GM19452 (cell line): ENCODE measurements around the gene MTCL1.

Source experiments
- ATAC-seq: cut with Tn5 transposase; IDR thresholded peaks from one replicate; pipeline ENCODE4 v1.9.1; 2021; ENCODE audit not compliant: unreplicated experiment

Gene MTCL1

GRCh38 chr18:8709248-8710059 lies 4.1 kb downstream of the MTCL1 start:
- no peak for ATAC-seq

DNA sequence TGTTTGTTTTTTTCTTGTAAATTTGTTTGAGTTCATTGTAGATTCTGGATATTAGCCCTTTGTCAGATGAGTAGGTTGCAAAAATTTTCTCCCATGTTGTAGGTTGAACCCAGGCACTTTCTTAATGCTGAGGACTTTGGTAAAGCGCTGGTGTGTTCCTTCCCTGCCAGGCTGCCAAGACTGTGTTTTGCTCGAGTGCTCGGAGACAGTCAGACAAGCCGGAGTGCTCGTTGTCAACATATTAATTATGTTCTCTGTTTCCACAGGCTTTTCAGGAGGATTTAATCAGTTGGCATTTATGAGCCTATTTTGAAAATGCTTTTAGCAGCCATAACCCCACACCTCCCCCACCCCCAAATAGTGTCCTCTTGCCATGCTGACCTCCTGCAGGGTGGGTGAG lies 6.4 kb downstream of the MTCL1 start:
- ATAC-seq = no peak

DNA sequence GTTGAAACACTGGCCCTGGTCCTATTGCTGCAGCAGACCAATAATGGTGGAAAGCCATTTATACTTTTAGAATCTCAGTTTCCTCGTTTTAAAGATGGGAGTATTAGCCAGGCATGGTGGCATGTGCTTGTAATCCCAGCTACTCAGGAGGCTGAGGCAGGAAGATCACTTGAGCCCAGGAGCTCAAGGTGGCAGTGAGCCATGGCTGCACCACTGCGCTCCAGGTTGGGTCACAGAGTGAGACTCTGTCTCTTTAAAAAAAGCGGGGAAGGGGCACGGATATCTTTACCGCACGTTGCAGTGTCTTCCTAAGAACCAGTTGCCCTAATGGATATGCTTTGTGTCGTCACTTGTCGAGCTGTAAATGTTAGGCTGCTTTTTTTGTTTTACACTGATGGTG lies 8.3 kb downstream of the MTCL1 start:
- ATAC-seq = no peak

GRCh38 chr18:8715599-8715998 lies 10.2 kb downstream of the MTCL1 start:
- ATAC-seq = no peak

DNA sequence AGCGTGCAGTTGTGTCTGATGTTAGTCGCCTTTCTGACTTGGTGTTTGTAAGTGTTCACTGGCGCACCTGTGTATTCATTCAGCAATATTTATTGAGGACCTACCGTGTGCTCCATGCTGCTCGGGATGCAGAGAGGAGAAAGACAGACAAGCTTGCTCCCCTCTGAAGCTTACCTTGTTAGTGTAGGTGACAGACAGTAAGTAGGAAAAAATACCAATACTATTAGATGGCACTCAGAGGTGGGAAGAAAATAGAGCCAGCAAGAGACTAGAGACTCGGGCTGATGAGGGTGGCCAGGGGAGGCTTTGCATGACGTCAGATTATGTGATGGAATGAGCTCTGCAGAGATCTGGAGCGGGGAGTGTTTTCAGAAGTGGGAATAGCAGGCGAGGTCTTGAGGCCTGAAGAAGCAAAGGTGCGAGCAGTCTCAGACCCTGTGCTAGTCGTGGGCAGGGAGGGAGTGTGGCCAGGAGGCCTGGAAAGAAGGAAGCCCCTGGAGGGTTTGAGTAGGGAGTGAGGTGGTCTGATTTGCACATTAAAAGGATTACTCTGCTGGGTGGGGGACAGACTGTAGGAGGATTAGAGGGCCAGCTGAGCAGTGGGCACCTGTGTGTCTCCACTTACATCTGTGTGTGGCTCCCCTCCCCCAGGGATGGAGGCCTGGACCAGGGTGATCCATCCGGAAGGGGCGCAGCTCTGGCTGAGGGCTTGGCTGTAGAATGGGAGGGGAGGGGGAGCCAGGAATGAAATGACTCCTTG lies 11.8 kb downstream of the MTCL1 start:
- ATAC-seq = no peak

GRCh38 chr18:8718401-8718913 lies 13.1 kb downstream of the MTCL1 start:
- ATAC-seq = no peak

- no peak for ATAC-seq
These were observed 13.8 kb downstream of the MTCL1 start for GRCh38 chr18:8719192-8719591.

GRCh38 chr18:8720141-8720540 lies 14.8 kb downstream of the MTCL1 start:
- no peak for ATAC-seq

DNA sequence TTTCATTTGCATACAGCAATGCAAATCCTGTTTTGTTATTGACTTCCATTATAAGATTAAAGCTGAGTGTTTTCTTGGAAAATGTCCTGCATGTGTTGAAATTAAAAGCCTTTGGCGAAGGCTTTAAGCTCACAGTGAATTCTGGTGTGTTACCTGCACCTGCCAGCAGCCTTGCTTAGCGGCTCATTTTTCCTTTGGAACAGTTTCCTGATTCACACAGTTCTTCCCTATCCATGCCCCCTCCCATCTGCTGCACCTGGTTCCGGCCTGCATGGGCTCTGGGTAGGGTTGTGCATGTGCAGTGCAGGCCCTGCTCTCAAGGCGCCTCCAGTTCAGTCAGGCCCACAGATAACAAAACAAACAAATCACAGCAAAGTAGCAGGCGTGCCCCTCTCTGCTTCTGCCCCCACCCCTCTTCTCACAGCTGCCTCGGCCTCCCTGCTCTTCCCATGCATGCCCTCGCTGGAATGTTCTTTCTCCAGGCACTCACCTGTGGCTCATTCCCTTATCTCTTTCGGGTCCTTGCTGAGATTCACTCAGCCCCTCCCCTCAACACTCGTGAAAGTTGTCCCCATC lies 15.8 kb downstream of the MTCL1 start:
- no peak for ATAC-seq

- ATAC-seq = no peak
These were observed 16.4 kb downstream of the MTCL1 start for GRCh38 chr18:8721716-8722115.

- no peak for ATAC-seq
These were observed 17.8 kb downstream of the MTCL1 start for GRCh38 chr18:8722946-8723820.

DNA sequence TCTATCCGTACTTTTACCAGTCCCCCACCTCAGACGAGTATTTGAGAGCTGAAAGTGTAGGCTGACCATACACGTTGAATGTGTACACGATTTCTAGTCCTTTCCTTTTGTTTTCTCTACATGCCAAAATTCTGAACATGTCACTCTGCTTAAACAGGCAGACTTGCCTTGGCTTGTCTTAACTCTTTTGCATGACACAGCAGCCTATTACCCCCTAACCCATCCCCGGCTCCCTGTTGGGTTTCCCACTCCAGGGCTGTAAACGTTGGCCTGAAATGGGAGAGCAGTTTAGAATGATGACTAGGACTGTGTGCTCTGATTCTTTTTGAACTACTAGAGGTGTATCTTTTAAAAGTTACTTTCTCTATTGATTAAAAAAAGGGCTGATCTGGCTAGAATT lies 19.1 kb downstream of the MTCL1 start:
- no peak for ATAC-seq

DNA sequence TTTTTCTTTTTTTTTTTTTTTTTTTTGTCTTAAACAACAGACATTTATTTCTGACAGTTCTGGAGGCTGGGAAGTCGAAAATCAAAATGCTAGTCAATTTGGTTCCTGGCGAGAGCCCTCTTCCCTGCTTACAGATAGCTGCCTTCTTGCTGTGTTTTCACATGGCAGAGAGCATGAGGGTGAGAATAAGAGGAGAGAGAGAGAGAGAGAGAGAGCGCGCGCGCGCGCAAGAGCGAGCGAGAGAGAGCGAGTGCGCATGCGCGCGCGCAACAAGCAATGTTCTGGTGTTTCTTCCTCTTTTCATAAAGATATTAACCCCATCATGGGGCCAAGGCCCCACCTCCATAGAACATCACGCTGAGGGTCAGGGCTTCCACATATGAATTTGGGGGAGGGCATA lies 20.9 kb downstream of the MTCL1 start:
- no peak for ATAC-seq

- ATAC-seq = no peak
These were observed 21.8 kb downstream of the MTCL1 start for GRCh38 chr18:8726963-8727705.

- no peak for ATAC-seq
These were observed 24.9 kb downstream of the MTCL1 start for GRCh38 chr18:8730080-8730827.

GRCh38 chr18:8732442-8733360 lies 27.3 kb downstream of the MTCL1 start:
- ATAC-seq = no peak

DNA sequence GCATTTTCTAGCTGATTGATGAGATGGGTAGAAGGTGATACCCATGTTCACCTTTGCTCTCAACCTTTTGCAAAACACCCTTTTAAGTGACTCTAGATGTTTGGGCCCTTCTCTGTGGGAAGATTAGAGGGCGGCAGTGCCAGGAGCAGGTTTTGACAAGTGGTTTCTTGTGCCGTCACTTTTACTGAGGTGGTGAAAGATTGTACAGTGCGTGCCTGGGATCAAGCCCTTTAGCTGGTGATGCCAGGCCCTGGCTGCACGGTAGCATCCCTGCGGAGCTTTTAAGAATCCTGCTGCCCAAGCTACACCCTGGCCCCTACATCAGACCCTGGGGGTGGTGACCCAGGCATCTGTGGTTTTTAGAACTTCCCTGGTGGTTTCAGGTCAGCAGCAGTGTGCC lies 29.1 kb downstream of the MTCL1 start:
- ATAC-seq = no peak

GRCh38 chr18:8735274-8735673 lies 29.9 kb downstream of the MTCL1 start:
- no peak for ATAC-seq
